B cell (primary cell): ENCODE data around the gene DSCAML1. TPM values are rescaled to one million over a fixed set of nuclear protein-coding genes. Genes with fewer than 3 reads are reported as not detected.
A peak's percentile ranks its signal among the peaks of the same experiment; 100 is the strongest.

Experiments
- ATAC-seq: fragments of 200-7000 bp; cut with Tn5 transposase; one replicate; pipeline ENCODE4 v1.10.0; 2021; ENCODE audit warnings: low read depth, mild to moderate bottlenecking, moderate number of reproducible peaks, moderate library complexity
- CTCF ChIA-PET: fragments of 350-600 bp; sonication (Branson Sonifier 250); formaldehyde crosslinking; loops from one replicate; lab custom pipeline; 2021; ENCODE audit warnings: antibody characterized with exemption, inconsistent platforms; lab: Charles Lee
- POLR2A ChIA-PET: fragments of 350-600 bp; sonication (Branson Sonifier 250); formaldehyde crosslinking; loops from one replicate; lab custom pipeline; 2021; ENCODE audit warnings: antibody characterized with exemption; lab: Charles Lee
- DNase-seq: peaks from one replicate; pipeline ENCODE4 v3.0.0; 2013
- H2AFZ ChIP-seq: 2 replicates; pipeline ENCODE4 v1.6.1; 2012; ENCODE audit warnings: mild to moderate bottlenecking, low read depth, low read length; ENCODE audit not compliant: insufficient read depth, poor library complexity, severe bottlenecking
- H3K27ac ChIP-seq, 2 donors: 1 replicate in 1 of 2; 2 replicates in 1 of 2; pipeline ENCODE4 v1.5.1; 2012 to 2013; ENCODE audit warnings: low read length in 2 of 2, mild to moderate bottlenecking in 2 of 2, moderate library complexity in 1 of 2
- H3K27me3 ChIP-seq, 4 experiments: fragments of 200-600 bp in 1 of 4; sonication (generic) in 1 of 4; replicated peaks in 1 of 4; 1 replicate in 2 of 4; 2 replicates in 2 of 4; pipeline versions ENCODE4 v1.6.1 to v1.7.0; 2013 to 2016; ENCODE audit warnings: low read length in 3 of 4, mild to moderate bottlenecking in 2 of 4, mixed read lengths in 1 of 4, moderate library complexity in 1 of 4; ENCODE audit not compliant: insufficient read depth in 4 of 4, control insufficient read depth in 3 of 4; ENCODE audit errors: control extremely low read depth in 1 of 4
- H3K36me3 ChIP-seq, 2 experiments: replicated peaks in 1 of 2; 1 replicate in 1 of 2; 2 replicates in 1 of 2; pipeline versions ENCODE4 v1.6.1 to v1.7.1; 2013; ENCODE audit warnings: low read length in 1 of 2; ENCODE audit not compliant: insufficient read depth in 2 of 2, control insufficient read depth in 1 of 2; ENCODE audit errors: control extremely low read depth in 1 of 2, extremely low read depth in 1 of 2
- H3K4me1 ChIP-seq, 2 donors: fragments of 200-600 bp in 1 of 2; sonication (generic) in 1 of 2; 1 replicate in 1 of 2; 2 replicates in 1 of 2; pipeline versions ENCODE4 v1.5.1 to v1.6.1; 2013 to 2017; ENCODE audit warnings: low read length in 2 of 2; ENCODE audit not compliant: control insufficient read depth in 2 of 2, insufficient read depth in 2 of 2
- H3K4me2 ChIP-seq: replicated peaks from 2 replicates; pipeline ENCODE3; 2012; ENCODE audit warnings: mild to moderate bottlenecking, low read depth, low read length; ENCODE audit not compliant: poor library complexity, severe bottlenecking
- H3K4me3 ChIP-seq, 5 experiments: fragments of 200-600 bp in 1 of 5; sonication (generic) in 1 of 5; 1 replicate in 3 of 5; 2 replicates in 2 of 5; pipeline versions ENCODE4 v1.5.1 to v1.7.0; 2011 to 2016; ENCODE audit warnings: low read length in 4 of 5, mild to moderate bottlenecking in 4 of 5, low read depth in 2 of 5, control low read depth in 1 of 5, moderate library complexity in 1 of 5; ENCODE audit not compliant: insufficient read depth in 1 of 5; ENCODE audit errors: control extremely low read depth in 1 of 5, extremely low read depth in 1 of 5
- H3K79me2 ChIP-seq: fragments of 200-600 bp; sonication (generic); one replicate; pipeline ENCODE4 v1.6.0; 2016; ENCODE audit warnings: low read length; ENCODE audit not compliant: control insufficient read depth, insufficient read depth
- H3K9ac ChIP-seq: fragments of 200-600 bp; sonication (generic); 2 replicates; pipeline ENCODE4 v1.6.1; 2017; ENCODE audit warnings: mild to moderate bottlenecking, low read length, moderate library complexity
- H3K9me3 ChIP-seq, 3 donors: one replicate each; pipeline versions ENCODE4 v1.6.1 to v1.7.1; 2013; ENCODE audit warnings: low read length in 2 of 3; ENCODE audit not compliant: control insufficient read depth in 2 of 3, insufficient read depth in 1 of 3; ENCODE audit errors: control extremely low read depth in 1 of 3
- H4K20me1 ChIP-seq: 2 replicates; pipeline ENCODE4 v1.6.0; 2012; ENCODE audit warnings: mild to moderate bottlenecking, low read length; ENCODE audit not compliant: insufficient read depth, control insufficient read depth, poor library complexity, severe bottlenecking
- H3K27ac Mint-ChIP-seq: one replicate; pipeline ENCODE4 v1.8.0; 2021; ENCODE audit warnings: mixed read lengths
- H3K27me3 Mint-ChIP-seq: one replicate; pipeline ENCODE4 v1.8.0; 2021; ENCODE audit warnings: mixed read lengths
- H3K4me1 Mint-ChIP-seq: one replicate; pipeline ENCODE4 v1.8.0; 2021; ENCODE audit warnings: mixed read lengths
- H3K4me3 Mint-ChIP-seq: one replicate; pipeline ENCODE4 v1.8.0; 2021; ENCODE audit warnings: mixed read lengths
- H3K9me3 Mint-ChIP-seq: one replicate; pipeline ENCODE4 v1.8.0; 2022; ENCODE audit warnings: mixed read lengths; ENCODE audit not compliant: insufficient read depth
- EZH2 ChIP-seq: IDR thresholded peaks from 2 replicates; pipeline ENCODE4 v1.6.1; 2012; ENCODE audit warnings: borderline replicate concordance, low read depth, mild to moderate bottlenecking, moderate library complexity, low read length; ENCODE audit not compliant: insufficient read depth, poor library complexity, severe bottlenecking
- WGBS: methylation state at CpG from one replicate; pipeline ENCODE4 v1.1.5; 2013; ENCODE audit warnings: missing lambda C conversion rate; ENCODE audit not compliant: insufficient coverage; 5-methylcytosine and 5-hydroxymethylcytosine counted together
- intact Hi-C: fragments of 100-400 bp; cut with micrococcal nuclease; formaldehyde crosslinking; loops from one replicate; pipeline ENCODE4 v1.10.0; 2022
- polyA plus RNA-seq: library from polyadenylated mRNA; depleted of rRNA; stranded (reverse); fragments of >200 nt; gene quantifications from 2 replicates; pipeline ENCODE4 v1.2.3, GENCODE V29; 2012
- total RNA-seq, 2 donors: library from RNA; stranded (reverse); fragments of 120-200 nt in 1 of 2; gene quantifications; 1 replicate in 1 of 2; 2 replicates in 1 of 2; pipeline versions ENCODE4 v1.2.3 to v1.2.4, GENCODE V29; 2013 to 2022
- TF ChIP-seq, protein P1 (sequence below): fragments of 200-600 bp; IDR thresholded peaks from one replicate; pipeline ENCODE4 v1.8.0; 2022; ENCODE audit warnings: antibody characterized with exemption, mild to moderate bottlenecking

The DSCAML1 gene
- total and polyA plus RNA-seq, 2 donors (not counting 1 experiment from before 2014, with no cell fraction given): 1.2 to 6.2 TPM

DNA sequence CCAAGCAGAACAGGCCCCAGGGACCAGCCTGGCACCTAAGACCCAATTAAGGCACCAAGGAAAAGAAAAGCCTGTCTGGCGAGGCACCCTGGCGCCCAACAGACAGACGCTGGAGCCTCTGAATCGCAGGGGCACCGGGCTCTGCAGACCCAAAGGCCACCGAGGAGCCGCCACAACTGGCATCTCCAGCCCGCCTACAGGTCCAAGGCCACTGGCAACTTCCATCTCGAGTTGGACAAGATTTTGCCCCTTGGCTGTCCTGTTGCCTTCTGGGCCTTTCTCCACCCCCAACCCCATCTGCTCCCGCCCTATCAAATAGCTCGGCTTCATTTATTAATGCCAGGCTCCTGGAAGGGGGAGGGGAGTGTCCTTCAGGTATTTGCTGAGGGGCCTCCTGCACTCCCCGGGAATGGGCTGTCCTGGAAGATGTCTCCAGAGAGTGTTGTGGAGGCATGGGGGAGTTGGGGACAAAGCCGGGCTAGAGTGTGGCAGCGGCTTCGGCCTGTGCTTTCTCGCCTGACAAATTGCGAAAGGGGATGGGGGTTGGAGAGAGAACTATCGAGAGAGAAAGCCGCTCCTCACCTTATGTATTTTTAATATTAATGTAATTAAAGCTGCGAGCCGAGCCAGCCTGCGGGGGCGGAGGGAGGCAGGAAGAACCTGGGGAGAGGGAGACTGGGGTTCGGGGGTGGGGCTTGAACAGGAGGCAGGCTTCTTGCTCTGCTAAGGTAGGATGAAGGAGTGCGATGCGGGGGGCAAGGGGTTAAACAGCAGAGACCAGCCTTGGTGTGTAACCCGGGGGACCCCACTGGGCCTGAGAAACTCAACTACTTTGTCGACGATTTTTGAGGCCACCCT is 2.0 kb downstream of the DSCAML1 start:
- Histone ChIP-seq H3K9me3 (peaks cover 0 to 12% (median 0%) of the 10 kb centered on the region in 3 donors), H4K20me1 (peaks cover 9% of the 10 kb centered on the region), H3K36me3 (no peaks in the 10 kb centered on the region), H3K27ac (no peak overlapping the region), H2AFZ (no peak overlapping the region), H3K79me2 (no peaks in the 10 kb centered on the region), H3K4me3 (peak overlapping the region in 1 of 5 experiments; percentile 39), H3K4me2 (peak overlapping the region; percentile 79), H3K27me3 (peaks cover 0 to 51% (median 35%) of the 10 kb centered on the region in 4 experiments), H3K4me1 (peaks cover 21 to 30% of the 10 kb centered on the region in 2 donors), H3K9ac (no peak overlapping the region)
- H3K9me3 Mint-ChIP-seq: no peaks in the 10 kb centered on the region
- no peak overlapping the region for H3K27ac Mint-ChIP-seq
- peak overlapping the region; percentile 29 for H3K4me3 Mint-ChIP-seq
- ATAC-seq (no peak), DNase-seq (no peak)
- CTCF ChIA-PET: interaction anchor here (2.0 kb wide), 1 partner anchor 12 kb away, joined by 5 read pairs; no protein-coding TSS in a partner anchor
- POLR2A ChIA-PET: no interaction called here
- intact Hi-C loops: no loop called here
- H3K4me1 Mint-ChIP-seq: peaks cover 20% of the 10 kb centered on the region
- WGBS: 49% methylated on average over 19 of the region's 29 CpGs
- peaks cover 73% of the 10 kb centered on the region for H3K27me3 Mint-ChIP-seq
- TF ChIP-seq, protein P1, sequence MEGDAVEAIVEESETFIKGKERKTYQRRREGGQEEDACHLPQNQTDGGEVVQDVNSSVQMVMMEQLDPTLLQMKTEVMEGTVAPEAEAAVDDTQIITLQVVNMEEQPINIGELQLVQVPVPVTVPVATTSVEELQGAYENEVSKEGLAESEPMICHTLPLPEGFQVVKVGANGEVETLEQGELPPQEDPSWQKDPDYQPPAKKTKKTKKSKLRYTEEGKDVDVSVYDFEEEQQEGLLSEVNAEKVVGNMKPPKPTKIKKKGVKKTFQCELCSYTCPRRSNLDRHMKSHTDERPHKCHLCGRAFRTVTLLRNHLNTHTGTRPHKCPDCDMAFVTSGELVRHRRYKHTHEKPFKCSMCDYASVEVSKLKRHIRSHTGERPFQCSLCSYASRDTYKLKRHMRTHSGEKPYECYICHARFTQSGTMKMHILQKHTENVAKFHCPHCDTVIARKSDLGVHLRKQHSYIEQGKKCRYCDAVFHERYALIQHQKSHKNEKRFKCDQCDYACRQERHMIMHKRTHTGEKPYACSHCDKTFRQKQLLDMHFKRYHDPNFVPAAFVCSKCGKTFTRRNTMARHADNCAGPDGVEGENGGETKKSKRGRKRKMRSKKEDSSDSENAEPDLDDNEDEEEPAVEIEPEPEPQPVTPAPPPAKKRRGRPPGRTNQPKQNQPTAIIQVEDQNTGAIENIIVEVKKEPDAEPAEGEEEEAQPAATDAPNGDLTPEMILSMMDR: no peak
- TF ChIP-seq EZH2: no peak

DNA sequence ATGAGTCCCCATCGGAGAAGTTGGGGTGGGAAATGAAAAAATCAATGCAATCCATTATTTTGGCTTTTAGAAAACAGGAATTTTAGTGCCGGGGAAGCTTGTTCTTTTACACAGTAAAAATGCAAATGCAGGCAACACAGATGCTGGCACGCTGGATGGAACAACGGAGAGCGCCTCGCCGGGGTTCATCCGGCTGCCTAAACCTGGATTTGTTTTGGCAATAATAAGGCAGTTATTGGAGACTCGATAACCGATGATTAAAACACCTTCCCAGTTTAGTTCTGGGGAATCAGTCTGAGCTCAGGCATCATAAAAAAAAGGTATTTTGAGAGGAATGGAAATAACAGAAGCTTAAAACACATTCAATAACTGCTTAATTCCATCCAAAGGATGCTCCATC is 2.9 kb downstream of the DSCAML1 start:
- Mint-ChIP-seq H3K4me3 (no peak overlapping the region), H3K27ac (no peak overlapping the region), H3K4me1 (peaks cover 20% of the 10 kb centered on the region), H3K27me3 (peaks cover 74% of the 10 kb centered on the region), H3K9me3 (no peaks in the 10 kb centered on the region)
- Histone ChIP-seq H3K27me3 (peaks cover 0 to 51% (median 36%) of the 10 kb centered on the region in 4 experiments), H3K4me3 (no peak overlapping the region), H3K27ac (no peak overlapping the region), H4K20me1 (peaks cover 9% of the 10 kb centered on the region), H3K4me2 (no peak overlapping the region), H3K9me3 (peaks cover 0 to 12% (median 0%) of the 10 kb centered on the region in 3 donors), H2AFZ (no peak overlapping the region), H3K79me2 (no peaks in the 10 kb centered on the region), H3K36me3 (no peaks in the 10 kb centered on the region), H3K9ac (no peak overlapping the region), H3K4me1 (peaks cover 21 to 30% of the 10 kb centered on the region in 2 donors)
- ChIA-PET POLR2A (no interaction called here), CTCF (interaction anchor here (1.2 to 2.0 kb wide), 3 partner anchors 9 to 23 kb away, joined by 3 to 5 read pairs (median 4); no protein-coding TSS in a partner anchor)
- intact Hi-C loops: no loop called here
- TF ChIP-seq, protein P1: no peak
- no peak for TF ChIP-seq EZH2
- DNase-seq (no peak), ATAC-seq (no peak)
- WGBS: 93% methylated on average over 7 of the region's 10 CpGs
